Liver (tissue), 9 donors: ENCODE measurements around the gene PPFIBP1. TPM values are rescaled to one million over a fixed set of nuclear protein-coding genes. Genes with fewer than 3 reads are reported as not detected.

Experiments used
- DNase-seq: peaks from one replicate; pipeline ENCODE4 v3.0.0-alpha.2; 2017; ENCODE audit warnings: low spot score
- H3K27ac ChIP-seq, 2 donors: one replicate each; pipeline ENCODE4 v1.7.0; 2013; ENCODE audit warnings: inconsistent platforms in 2 of 2, low read length in 2 of 2, control low read depth in 1 of 2, low read depth in 1 of 2, mild to moderate bottlenecking in 1 of 2
- H3K27me3 ChIP-seq, 4 donors: one replicate each; pipeline versions ENCODE4 v1.6.1 to v1.7.0; 2013; ENCODE audit warnings: low read length in 3 of 4, inconsistent platforms in 1 of 4, mild to moderate bottlenecking in 1 of 4, moderate library complexity in 1 of 4; ENCODE audit not compliant: control insufficient read depth in 4 of 4, insufficient read depth in 4 of 4
- H3K36me3 ChIP-seq, 4 donors: one replicate each; pipeline versions ENCODE4 v1.6.1 to v1.7.0; 2013; ENCODE audit warnings: low read length in 3 of 4, mild to moderate bottlenecking in 3 of 4, low read depth in 1 of 4, moderate library complexity in 1 of 4; ENCODE audit not compliant: control insufficient read depth in 4 of 4, insufficient read depth in 3 of 4
- H3K4me1 ChIP-seq, 4 donors: one replicate each; pipeline versions ENCODE4 v1.6.1 to v1.7.0; 2013; ENCODE audit warnings: low read length in 3 of 4, mild to moderate bottlenecking in 3 of 4, moderate library complexity in 1 of 4; ENCODE audit not compliant: control insufficient read depth in 4 of 4, insufficient read depth in 4 of 4
- H3K4me3 ChIP-seq, 3 donors: one replicate each; pipeline versions ENCODE4 v1.6.1 to v1.7.0; 2013; ENCODE audit warnings: low read length in 3 of 3, control low read depth in 1 of 3, low read depth in 1 of 3, mild to moderate bottlenecking in 1 of 3
- H3K9ac ChIP-seq, 2 donors: one replicate each; pipeline ENCODE4 v1.7.0; 2013; ENCODE audit warnings: low read length in 2 of 2, mild to moderate bottlenecking in 2 of 2, moderate library complexity in 2 of 2, control low read depth in 1 of 2, low read depth in 1 of 2
- H3K9me3 ChIP-seq, 4 donors: one replicate each; pipeline versions ENCODE4 v1.6.1 to v1.7.0; 2013; ENCODE audit warnings: low read length in 3 of 4; ENCODE audit not compliant: control insufficient read depth in 4 of 4
- EGR1 ChIP-seq, 2 donors: IDR thresholded peaks; 2 replicates each; pipeline ENCODE4 v1.6.1; 2016 to 2018; ENCODE audit warnings: antibody characterized with exemption in 2 of 2, low read depth in 2 of 2
- FOXA1 ChIP-seq: IDR thresholded peaks from 2 replicates; pipeline ENCODE4 v1.6.1; 2016; ENCODE audit warnings: antibody characterized with exemption
- FOXA2 ChIP-seq: IDR thresholded peaks from 2 replicates; pipeline ENCODE4 v1.6.1; 2016; ENCODE audit warnings: antibody characterized with exemption
- GABPA ChIP-seq, 2 donors: IDR thresholded peaks in 1 of 2; conservative IDR thresholded peaks in 1 of 2; 2 replicates each; pipeline ENCODE4 v1.6.1; 2016; ENCODE audit warnings: antibody characterized with exemption in 2 of 2, mild to moderate bottlenecking in 1 of 2, moderate library complexity in 1 of 2
- HNF4A ChIP-seq, 2 donors: conservative IDR thresholded peaks; 2 replicates each; pipeline ENCODE4 v1.6.1; 2016; ENCODE audit warnings: antibody characterized with exemption in 2 of 2, mild to moderate bottlenecking in 2 of 2
- HNF4G ChIP-seq: IDR thresholded peaks from 2 replicates; pipeline ENCODE4 v1.6.1; 2016; ENCODE audit warnings: antibody characterized with exemption
- NR2F2 ChIP-seq: IDR thresholded peaks from 2 replicates; pipeline ENCODE4 v1.6.1; 2016; ENCODE audit warnings: antibody characterized with exemption
- RAD21 ChIP-seq, 2 donors: IDR thresholded peaks; 2 replicates each; pipeline ENCODE4 v1.6.1; 2016; ENCODE audit warnings: antibody characterized with exemption in 2 of 2, mild to moderate bottlenecking in 2 of 2
- RXRA ChIP-seq, 2 donors: IDR thresholded peaks; 2 replicates each; pipeline ENCODE4 v1.6.1; 2017 to 2018; ENCODE audit warnings: antibody characterized with exemption in 2 of 2, mild to moderate bottlenecking in 1 of 2
- SP1 ChIP-seq: IDR thresholded peaks from 2 replicates; pipeline ENCODE4 v1.6.1; 2018; ENCODE audit warnings: antibody characterized with exemption, mild to moderate bottlenecking
- TAF1 ChIP-seq: conservative IDR thresholded peaks from 2 replicates; pipeline ENCODE4 v1.6.1; 2016; ENCODE audit warnings: antibody characterized with exemption, mild to moderate bottlenecking
- YY1 ChIP-seq: IDR thresholded peaks from 2 replicates; pipeline ENCODE4 v1.6.1; 2016; ENCODE audit warnings: antibody characterized with exemption, mild to moderate bottlenecking
- WGBS: extraction: QIAGEN DNeasy Blood & Tissue Kit; methylation state at CpG from one replicate; pipeline ENCODE4 v1.1.7; 2013; 5-methylcytosine and 5-hydroxymethylcytosine counted together
- polyA plus RNA-seq, 2 donors: library from polyadenylated mRNA; stranded (reverse) in 1 of 2; unstranded in 1 of 2; fragments of 200-250 nt in 1 of 2; fragments of >200 nt in 1 of 2; fragmentation: Nextera tagmentation in 1 of 2; extraction: Ambion mirVana in 1 of 2; gene quantifications; one replicate each; pipeline versions ENCODE4 v1.2.1 to v1.2.3, GENCODE V29; 2013 to 2015
- total RNA-seq, 2 donors: library from RNA; depleted of rRNA; stranded (reverse); fragments of >200 nt; gene quantifications; one replicate each; pipeline ENCODE4 v1.2.3, GENCODE V29; 2014
- TF ChIP-seq, protein P1 (sequence below): IDR thresholded peaks from 2 replicates; pipeline ENCODE4 v1.6.1; 2016; ENCODE audit warnings: antibody characterized with exemption
- TF ChIP-seq, protein P2 (sequence below): fragments of 150-350 bp; IDR thresholded peaks from 2 replicates; pipeline ENCODE4 v1.5.1; 2017; ENCODE audit warnings: improper control_type of control experiment, low read depth, low read length; ENCODE audit not compliant: missing input control
- TF ChIP-seq, protein P3 (sequence below): IDR thresholded peaks from 2 replicates; pipeline ENCODE4 v1.6.1; 2016; ENCODE audit warnings: antibody characterized with exemption
- donor health status: healthy.
- donor health status: healthy.
- donor health status: healthy.
- donor health status: healthy.
- donor health status: healthy.

PPFIBP1 gene
- total and polyA plus RNA-seq, 4 donors = 10.5 to 65.8 (median 17.4) TPM

DNA sequence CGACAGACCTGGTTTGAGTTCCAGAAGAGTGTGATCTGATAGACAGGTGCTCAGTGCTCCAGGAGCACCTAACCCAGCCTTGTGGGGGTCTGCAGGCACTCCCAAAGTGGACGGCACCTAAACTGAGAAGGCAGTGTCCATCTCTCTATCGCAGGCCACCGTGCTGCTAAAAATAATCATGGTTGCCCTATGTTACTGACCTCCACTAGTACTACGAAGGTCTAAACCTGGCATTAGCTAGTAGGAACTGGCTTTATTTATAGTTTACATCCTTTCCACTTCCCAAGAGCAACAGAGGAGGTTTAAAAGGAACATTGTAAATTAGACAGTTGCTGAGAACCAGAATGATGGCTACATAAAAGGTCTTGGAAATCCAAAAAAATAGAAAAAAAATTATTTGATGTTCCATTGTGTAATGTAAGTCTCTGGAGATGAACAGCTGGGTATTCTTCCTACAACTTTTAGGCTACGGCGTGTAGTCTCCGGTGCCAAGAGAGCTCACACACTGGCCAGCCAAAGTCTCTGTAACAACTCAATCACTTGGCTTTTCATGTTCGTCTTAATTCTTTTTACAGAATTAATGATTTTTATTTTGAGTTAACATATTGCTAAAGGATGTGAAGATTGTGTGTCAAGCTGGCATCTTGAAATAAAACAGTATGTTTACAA is 27.3 kb downstream of the PPFIBP1 start:
- DNase-seq = no peak
- Histone ChIP-seq H3K9me3 (no peaks in the 10 kb centered on the region), H3K4me3 (no peak overlapping the region), H3K9ac (no peak overlapping the region), H3K36me3 (no peaks in the 10 kb centered on the region), H3K27me3 (no peaks in the 10 kb centered on the region), H3K27ac (peak overlapping the region; percentile 15 to 66), H3K4me1 (peaks cover 25 to 77% (median 57%) of the 10 kb centered on the region in 4 donors)
- WGBS = 58% methylated on average over 9 of the region's 9 CpGs
- TF ChIP-seq, protein P1, sequence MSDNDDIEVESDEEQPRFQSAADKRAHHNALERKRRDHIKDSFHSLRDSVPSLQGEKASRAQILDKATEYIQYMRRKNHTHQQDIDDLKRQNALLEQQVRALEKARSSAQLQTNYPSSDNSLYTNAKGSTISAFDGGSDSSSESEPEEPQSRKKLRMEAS = no peak
- no peak for TF ChIP-seq HNF4G
- TF ChIP-seq FOXA2 = no peak
- TF ChIP-seq GABPA (IDR thresholded peaks at IDR 0.05 in 1 of 2, conservative IDR thresholded peaks at IDR 0.05 in 1 of 2) = no peak
- no peak for TF ChIP-seq NR2F2
- no peak for TF ChIP-seq EGR1 (IDR thresholded peaks at IDR 0.05; ENCODE audit: low read depth in 2 of 2)
- no peak for TF ChIP-seq RXRA (IDR thresholded peaks at IDR 0.05)
- TF ChIP-seq RAD21 (IDR thresholded peaks at IDR 0.05) = no peak
- TF ChIP-seq TAF1 = no peak
- no peak for TF ChIP-seq SP1
- no peak for TF ChIP-seq YY1

DNA sequence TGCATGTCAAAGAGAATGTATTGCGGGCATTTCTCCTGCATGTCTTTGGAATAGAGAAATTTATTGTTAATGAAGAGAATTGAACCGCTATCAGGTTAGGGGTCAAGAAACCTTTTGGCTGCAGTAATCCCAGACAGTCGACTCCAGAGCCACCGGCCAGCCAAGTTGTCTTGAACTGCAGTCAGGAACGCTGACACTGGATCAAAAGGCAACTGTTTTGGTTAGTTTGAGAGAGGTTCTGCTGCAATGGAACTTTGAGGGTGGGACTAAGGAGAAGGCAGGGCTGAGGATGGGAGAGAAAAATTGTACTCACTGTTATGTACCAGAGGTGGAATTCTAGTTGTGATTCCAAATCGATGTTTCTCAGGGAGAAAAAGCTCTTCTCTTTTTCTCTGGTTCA is 28.2 kb downstream of the PPFIBP1 start:
- H3K4me3 ChIP-seq = no peak overlapping the region
- no peaks in the 10 kb centered on the region for H3K36me3 ChIP-seq
- TF ChIP-seq, protein P2, sequence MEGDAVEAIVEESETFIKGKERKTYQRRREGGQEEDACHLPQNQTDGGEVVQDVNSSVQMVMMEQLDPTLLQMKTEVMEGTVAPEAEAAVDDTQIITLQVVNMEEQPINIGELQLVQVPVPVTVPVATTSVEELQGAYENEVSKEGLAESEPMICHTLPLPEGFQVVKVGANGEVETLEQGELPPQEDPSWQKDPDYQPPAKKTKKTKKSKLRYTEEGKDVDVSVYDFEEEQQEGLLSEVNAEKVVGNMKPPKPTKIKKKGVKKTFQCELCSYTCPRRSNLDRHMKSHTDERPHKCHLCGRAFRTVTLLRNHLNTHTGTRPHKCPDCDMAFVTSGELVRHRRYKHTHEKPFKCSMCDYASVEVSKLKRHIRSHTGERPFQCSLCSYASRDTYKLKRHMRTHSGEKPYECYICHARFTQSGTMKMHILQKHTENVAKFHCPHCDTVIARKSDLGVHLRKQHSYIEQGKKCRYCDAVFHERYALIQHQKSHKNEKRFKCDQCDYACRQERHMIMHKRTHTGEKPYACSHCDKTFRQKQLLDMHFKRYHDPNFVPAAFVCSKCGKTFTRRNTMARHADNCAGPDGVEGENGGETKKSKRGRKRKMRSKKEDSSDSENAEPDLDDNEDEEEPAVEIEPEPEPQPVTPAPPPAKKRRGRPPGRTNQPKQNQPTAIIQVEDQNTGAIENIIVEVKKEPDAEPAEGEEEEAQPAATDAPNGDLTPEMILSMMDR = no peak
- TF ChIP-seq, protein P1 = no peak
- no peak for TF ChIP-seq FOXA2
- no peak for TF ChIP-seq EGR1 (IDR thresholded peaks at IDR 0.05; ENCODE audit: low read depth in 2 of 2)
- TF ChIP-seq HNF4A (conservative IDR thresholded peaks at IDR 0.05) = no peak
- TF ChIP-seq FOXA1 = no peak
- no peak for TF ChIP-seq YY1
- no peak overlapping the region for H3K9ac ChIP-seq
- peaks cover 20 to 72% (median 54%) of the 10 kb centered on the region in 4 donors for H3K4me1 ChIP-seq
- H3K27ac ChIP-seq = no peak overlapping the region
- 50% methylated on average over 6 of the region's 6 CpGs for WGBS
- H3K27me3 ChIP-seq = no peaks in the 10 kb centered on the region
- no peak for DNase-seq
- H3K9me3 ChIP-seq = no peaks in the 10 kb centered on the region

DNA sequence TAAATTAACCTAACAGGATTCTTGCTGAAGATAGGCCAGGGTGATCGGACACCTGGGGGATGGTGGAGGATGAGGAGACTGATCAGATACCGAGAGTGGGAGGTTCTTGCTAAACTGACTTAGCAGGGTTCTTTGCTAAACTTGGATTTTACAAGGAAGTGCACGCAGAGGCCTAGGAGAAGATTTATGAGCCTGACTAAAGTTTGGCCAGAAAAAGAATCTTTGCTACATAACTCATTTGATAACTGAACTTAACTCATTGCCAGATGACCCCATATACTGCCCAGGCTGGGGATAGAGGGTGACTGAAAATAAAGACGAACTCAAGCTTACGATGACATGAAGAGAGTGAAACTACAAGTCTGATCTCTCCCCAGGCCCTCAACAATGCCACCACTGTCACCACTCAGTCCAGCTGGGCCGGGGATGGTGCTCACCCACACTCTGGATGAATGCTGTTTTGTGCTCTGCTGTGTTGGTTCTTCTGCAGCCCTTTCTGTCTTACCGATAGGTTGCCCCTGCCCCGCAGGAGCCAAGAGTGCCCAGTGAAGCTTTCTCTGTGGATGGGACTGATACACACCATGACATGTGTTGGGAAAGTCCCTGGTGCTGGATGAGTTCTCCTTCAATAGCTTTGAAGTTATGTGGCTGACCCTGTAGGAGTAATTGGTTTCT is 29.0 kb downstream of the PPFIBP1 start:
- no peak overlapping the region for H3K27ac ChIP-seq
- no peak for DNase-seq

More for the DNA sequence above, 29.0 kb downstream of the PPFIBP1 start:
- H3K9ac ChIP-seq = no peak overlapping the region
- no peaks in the 10 kb centered on the region for H3K36me3 ChIP-seq
- H3K9me3 ChIP-seq = no peaks in the 10 kb centered on the region
- peaks cover 16 to 64% (median 47%) of the 10 kb centered on the region in 4 donors for H3K4me1 ChIP-seq
- no peak for TF ChIP-seq HNF4G
- TF ChIP-seq RXRA (IDR thresholded peaks at IDR 0.05) = no peak
- TF ChIP-seq GABPA (IDR thresholded peaks at IDR 0.05 in 1 of 2, conservative IDR thresholded peaks at IDR 0.05 in 1 of 2) = no peak
- TF ChIP-seq, protein P1 = no peak
- TF ChIP-seq, protein P3, sequence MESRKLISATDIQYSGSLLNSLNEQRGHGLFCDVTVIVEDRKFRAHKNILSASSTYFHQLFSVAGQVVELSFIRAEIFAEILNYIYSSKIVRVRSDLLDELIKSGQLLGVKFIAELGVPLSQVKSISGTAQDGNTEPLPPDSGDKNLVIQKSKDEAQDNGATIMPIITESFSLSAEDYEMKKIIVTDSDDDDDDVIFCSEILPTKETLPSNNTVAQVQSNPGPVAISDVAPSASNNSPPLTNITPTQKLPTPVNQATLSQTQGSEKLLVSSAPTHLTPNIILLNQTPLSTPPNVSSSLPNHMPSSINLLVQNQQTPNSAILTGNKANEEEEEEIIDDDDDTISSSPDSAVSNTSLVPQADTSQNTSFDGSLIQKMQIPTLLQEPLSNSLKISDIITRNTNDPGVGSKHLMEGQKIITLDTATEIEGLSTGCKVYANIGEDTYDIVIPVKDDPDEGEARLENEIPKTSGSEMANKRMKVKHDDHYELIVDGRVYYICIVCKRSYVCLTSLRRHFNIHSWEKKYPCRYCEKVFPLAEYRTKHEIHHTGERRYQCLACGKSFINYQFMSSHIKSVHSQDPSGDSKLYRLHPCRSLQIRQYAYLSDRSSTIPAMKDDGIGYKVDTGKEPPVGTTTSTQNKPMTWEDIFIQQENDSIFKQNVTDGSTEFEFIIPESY = no peak
- no peak for TF ChIP-seq NR2F2
- no peak for TF ChIP-seq EGR1 (IDR thresholded peaks at IDR 0.05; ENCODE audit: low read depth in 2 of 2)
- TF ChIP-seq HNF4A (conservative IDR thresholded peaks at IDR 0.05) = no peak
- 92% methylated on average over 8 of the region's 8 CpGs for WGBS
- no peaks in the 10 kb centered on the region for H3K27me3 ChIP-seq
- H3K4me3 ChIP-seq = no peak overlapping the region
